HG02588 (cell line): ENCODE results near the gene LTB4R.
"Not testable (repeated sequence)": the region's sequence is repeated elsewhere in the genome, so short reads cannot be mapped to it uniquely, and the experiment has no call there.

Experiments used
- ATAC-seq: cut with Tn5 transposase; IDR thresholded peaks from one replicate; pipeline ENCODE4 v1.9.1; 2021; ENCODE audit warnings: mild to moderate bottlenecking, moderate library complexity; ENCODE audit not compliant: unreplicated experiment

LTB4R gene

DNA sequence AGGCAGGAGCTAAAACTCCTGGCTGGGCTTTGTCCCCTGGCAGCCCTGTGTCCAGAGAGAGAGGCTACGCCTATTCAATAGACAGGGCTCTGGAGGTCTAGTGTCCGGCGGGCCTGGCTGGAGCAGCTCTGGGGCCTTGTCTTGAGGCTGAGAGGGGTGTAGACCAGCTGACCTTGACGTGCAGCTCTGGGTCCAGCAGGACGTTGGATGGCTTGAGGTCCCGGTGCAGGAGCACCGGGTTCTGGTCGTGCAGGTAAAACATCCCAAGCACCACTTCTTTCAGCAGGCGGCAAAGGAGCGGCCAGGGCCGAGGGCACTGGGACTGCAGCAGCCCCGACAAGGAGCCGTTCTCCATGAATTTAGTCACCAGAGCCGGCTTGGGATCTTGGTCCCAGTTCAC is 27.5 kb downstream of the LTB4R start:
- no peak for ATAC-seq

GRCh38 chr14:24339284-24340151 is 28.2 kb downstream of the LTB4R start, which contains the start of gene RIPK3:
RIPK3 (minus strand) TSS chr14:24339991; CDS start chr14:24339826, 165 bp downstream.
- ATAC-seq: peak; percentile 82

DNA sequence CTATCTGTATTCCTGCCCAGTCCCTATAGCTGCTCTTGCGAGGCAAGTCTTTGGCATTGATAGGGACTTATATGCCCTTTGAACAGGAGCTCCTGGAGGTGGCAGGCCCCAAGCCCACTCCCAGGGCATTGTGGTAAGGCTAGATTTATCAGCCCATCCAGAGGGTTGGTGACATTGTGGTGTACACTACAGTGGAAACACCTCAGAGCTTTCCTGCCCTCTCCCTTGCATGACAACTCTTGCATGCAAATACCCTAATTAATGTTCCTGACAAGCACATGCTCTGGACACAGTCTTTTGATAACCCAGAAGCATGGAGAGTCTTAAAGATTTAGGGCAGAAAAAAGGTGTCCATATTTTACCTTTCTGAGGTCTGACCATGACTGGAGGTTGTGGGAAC is 29.3 kb downstream of the LTB4R start:
- no peak for ATAC-seq

GRCh38 chr14:24342889-24343288 is 31.6 kb downstream of the LTB4R start:
- ATAC-seq: no peak

GRCh38 chr14:24343795-24344660 is 32.7 kb downstream of the LTB4R start:
- ATAC-seq: no peak

DNA sequence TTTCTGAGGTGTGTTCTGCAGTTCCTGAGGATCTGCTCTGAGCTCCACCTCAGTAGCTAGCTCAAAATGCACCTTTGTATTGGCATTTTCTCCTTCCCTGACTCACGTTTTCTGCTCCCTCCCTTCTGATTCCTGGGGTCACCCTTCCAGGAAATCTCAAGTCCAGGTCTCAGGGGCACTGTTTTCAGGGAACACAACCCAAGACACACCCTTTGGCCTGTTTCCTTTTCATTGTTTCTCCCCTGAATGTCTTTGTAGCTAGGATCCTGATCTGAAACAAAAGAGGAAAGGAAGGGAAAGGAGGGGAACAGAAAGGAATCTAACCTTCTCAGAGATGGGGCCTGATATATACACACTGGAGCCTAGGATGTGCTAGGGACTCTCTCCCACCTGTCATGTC is 35.8 kb downstream of the LTB4R start:
- ATAC-seq: no peak

DNA sequence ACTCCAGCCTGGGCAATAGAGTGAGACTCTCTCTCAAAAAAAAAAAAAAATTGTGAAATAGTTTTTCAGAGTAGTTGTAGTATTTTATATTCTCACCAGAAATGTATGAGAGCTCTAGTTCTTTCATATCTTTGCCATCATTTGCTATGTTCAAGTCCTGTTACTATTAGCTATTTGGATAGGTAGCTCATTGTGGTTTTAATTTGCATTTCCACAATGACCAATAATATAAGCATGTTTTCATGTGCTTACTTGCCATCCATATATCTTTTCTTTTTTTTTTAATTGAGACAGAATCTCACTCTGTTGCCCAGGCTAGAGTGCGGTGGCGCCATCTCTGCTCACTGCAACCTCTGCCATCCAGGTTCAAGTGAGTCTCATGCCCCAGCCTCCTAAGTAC is 36.9 kb downstream of the LTB4R start:
- no peak for ATAC-seq

GRCh38 chr14:24349742-24350141 is 38.4 kb downstream of the LTB4R start:
- no peak for ATAC-seq

DNA sequence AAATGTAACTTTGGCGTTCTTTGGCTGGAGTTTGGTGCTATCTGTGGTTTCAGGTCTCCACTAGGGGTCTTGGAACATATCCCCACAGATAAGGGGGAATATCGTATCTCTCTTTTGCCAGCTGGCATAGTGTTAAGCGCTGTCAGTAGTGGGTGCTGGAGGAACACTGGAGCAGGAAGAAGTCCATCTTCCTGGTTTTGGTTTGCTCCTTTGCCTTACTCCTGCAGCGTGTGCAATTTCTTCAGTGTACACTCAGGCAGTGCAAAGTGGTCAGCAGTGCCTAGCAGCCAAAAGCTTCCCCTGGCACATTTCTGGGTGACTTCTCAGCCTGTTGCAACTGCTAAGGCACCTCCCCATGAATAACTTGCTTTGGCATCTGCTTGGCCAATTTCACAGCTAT is 40.2 kb downstream of the LTB4R start:
- ATAC-seq: no peak

- no peak for ATAC-seq
Observed at GRCh38 chr14:24353559-24354481, 42.5 kb downstream of the LTB4R start.

- not testable (repeated sequence) for ATAC-seq
Observed at GRCh38 chr14:24354482-24354825, 43.2 kb downstream of the LTB4R start.

DNA sequence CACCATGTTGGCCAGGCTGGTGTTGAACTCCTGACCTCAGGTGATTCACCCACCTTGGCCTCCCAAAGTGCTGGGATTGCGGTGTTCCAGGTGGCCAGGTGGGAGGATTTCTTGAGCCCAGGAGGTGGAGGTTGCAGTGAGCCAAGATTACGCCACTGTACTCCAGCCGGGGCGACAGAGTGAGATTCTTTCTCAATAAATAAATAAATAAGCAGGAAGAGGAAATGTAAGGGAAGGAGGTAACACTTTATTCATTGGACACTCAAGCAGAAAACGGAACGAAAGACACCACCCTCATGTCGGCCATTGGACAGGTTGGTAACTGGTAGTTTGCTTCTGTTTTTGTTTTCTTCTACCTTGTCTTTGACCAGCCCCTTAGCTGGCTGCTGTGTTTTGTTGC is 43.7 kb downstream of the LTB4R start:
- no peak for ATAC-seq

DNA sequence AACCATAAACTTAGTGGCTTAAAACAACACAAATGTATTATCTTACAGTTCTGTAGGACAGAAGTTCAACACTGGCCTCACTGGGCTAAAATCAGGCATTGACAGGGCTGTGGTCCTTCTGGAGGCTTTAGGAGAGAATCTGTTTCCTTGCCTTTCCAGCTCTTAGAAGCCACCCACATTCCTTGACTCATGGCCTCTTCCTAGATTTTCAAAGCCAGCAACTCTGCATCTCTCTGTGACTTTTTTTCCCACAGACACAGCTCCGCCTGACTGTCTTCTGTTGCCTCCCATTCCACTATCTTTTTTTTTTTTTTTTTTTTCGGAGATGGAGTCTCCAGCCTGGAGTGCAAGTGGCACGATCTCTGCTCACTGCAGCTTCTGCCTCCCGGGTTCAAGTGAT is 44.9 kb downstream of the LTB4R start:
- ATAC-seq: no peak

DNA sequence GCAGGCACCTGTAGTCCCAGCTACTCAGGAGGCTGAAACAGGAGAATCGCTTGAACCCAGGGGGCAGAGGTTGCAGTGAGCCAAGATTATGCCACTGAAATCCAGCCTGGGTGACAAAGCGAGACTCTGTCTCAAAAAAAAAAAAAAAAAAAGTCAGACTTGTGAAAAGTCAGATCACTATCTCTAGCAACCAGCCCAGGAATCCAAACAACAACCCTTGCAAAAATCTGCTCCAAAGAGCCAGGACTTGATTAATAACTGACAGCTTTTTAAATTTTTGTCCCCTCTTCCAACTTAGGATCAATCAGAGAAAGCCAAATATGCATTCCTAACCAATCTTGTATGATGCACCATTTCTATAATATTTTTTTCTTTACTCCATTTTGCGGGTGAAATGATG is 49.0 kb downstream of the LTB4R start:
- no peak for ATAC-seq

- no peak for ATAC-seq
Observed at GRCh38 chr14:24361326-24361725, 50.0 kb downstream of the LTB4R start.

DNA sequence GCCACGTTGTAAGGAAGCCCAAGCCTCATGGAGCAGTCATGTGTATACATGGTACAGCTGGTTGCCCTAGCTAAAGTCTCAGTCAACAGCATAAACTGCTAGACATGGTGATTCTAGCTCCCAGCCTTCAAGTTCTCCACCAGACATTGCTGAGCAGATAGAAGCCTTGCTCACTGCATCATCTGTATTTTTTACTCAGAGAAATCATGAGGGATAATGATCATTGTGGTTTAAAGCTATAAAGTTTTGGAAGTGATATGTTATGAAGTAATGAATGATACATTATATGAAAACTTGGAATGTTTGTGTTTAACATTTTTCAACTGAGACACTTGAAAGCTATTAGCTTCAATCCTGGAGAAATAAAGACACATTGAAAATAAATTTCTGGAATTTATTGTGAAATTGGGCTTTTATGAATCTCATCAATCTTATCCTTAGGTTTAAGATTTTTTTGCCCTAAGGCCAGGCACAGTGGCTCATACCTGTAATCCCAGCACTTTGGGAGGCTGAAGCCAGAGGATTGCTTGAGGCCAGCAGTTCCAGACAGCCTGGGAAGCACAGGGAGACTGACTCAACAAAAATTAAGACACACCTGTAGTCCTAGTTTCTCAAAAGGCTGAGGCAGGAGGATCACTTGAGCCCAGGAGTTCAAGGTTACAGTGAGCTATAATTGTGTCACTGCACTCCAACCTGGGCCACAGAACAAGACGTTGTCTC is 51.1 kb downstream of the LTB4R start:
- no peak for ATAC-seq

GRCh38 chr14:24363401-24363800 is 52.1 kb downstream of the LTB4R start:
- no peak for ATAC-seq

GRCh38 chr14:24364841-24365240 is 53.5 kb downstream of the LTB4R start:
- no peak for ATAC-seq

- ATAC-seq: peak; percentile 31
Observed at GRCh38 chr14:24365600-24366412, 54.5 kb downstream of the LTB4R start.

GRCh38 chr14:24366413-24366720 is 55.1 kb downstream of the LTB4R start:
- no peak for ATAC-seq
